GM04504 (cell line): ENCODE measurements around the gene PYROXD2.

Source experiments
- DNase-seq: peaks from one replicate; pipeline ENCODE4 v3.0.0-alpha.2; 2012; ENCODE audit warnings: low read depth

The PYROXD2 gene

DNA sequence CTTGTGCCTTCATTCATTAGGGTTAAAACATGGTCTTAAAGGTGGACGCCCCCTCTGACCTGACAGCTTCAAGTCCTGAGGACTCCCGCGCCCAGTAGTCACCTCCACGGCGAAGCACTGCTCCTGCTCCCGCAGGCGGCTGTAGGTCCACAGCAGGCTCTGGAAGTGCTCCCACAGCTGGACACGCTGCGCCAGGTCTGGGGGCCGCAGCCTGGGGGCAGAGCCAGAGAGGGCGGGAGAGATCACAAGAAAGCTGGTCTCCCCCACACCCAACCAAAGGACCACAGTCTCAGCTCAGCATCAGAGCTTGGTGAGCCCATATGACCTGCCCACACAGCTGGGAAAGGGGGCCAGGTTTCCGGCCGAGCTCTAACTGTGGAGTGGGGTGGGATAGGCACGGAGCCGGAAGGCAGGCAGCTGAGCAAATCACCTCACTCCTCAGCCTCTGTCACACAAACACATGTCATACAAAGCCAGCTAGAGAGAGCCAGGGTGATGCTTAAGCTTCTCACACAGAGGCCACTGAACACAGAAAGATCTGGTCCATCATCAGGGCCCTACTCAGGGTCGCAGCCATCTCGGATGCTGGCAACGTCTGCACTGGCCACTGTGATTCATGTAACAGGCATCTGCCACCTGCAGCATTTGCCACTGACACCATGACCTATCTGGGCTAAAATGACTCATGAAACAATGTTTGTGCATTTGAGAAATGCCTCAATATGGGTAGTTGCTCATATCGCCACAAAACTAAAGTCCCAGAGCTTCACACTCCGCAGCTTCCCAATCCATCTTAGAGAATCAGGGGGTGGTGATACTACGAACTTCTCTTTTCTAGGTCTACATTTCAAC, 19.1 kb upstream of the PYROXD2 start:
- DNase-seq, result no peak

DNA sequence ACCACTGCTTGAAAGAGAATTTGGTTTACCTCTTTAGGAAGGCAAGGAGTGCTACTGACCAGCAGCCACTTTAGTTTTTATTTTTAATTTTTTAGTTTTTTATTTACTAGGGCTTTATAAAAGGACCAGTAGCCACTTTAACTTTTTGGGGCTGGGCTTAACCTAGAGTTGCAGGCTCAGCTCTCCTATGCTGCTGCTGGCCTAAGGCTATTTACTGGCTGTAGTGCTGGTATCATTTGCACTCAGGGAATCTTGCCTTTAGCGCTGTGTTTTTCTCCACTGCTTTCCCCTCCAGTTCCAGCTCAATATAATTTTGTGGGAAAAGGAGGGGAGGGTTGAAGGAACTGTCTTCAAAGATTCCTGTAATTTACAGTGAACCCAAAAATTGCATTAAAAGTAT, 18.4 kb upstream of the PYROXD2 start:
- DNase-seq, result no peak

DNA sequence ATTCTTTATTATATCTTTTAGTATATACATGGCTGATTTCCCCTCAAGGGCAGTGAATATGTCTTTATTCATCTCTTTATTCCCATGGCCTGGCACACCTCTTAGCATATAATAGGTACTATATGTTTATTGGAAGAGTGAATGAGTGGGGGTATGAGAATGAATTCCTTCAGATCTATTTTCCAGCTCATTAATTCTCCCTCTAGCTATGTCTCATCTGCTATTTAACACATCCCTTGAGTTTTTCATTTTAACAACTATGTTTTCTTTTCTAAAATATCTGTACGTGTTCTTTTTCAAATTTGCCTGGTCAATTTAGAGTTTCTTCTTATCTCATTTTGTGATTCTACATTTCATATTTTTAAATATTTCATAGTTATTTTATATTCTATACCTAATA, 17.3 kb upstream of the PYROXD2 start:
- no peak for DNase-seq

DNA sequence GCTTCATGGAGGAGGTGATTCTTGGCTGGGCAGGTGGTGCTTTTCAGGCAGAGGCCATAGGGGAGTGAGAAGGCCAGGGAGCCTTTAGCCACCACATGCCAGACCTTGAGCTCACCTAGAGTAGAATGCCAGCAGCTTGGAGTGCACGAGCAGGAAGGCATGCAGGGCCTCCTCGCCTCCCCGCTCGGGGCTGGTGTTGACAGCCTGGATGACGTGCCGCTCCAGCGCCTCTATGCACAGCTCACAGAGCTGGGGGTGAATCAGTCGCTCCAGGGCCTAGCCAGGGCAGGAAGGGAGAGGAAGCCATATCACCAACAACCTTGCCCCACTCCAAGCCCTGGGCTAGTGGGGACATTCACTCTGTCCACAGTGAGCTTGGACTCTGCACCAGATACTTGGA, 16.0 kb upstream of the PYROXD2 start:
- DNase-seq, result no peak

DNA sequence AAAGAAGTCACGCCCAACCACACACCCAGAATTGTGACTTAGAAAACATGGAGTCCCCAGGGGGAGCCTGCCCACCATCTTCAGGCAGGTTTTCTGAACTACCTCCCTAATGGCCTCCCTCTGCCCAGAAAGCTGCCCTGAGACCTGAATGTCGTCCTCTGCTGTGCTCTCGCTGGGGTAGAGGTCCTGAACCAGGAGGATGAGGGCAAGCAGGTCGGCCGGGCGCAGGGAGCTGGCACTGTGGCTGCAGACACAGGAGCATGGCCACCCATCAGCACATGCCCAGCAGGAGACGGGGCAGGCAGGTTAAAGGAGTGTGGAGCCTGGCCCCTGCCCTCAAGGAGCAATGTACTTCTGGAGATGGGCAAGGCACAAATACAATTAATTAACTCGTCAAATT, 15.4 kb upstream of the PYROXD2 start:
- no peak for DNase-seq

DNA sequence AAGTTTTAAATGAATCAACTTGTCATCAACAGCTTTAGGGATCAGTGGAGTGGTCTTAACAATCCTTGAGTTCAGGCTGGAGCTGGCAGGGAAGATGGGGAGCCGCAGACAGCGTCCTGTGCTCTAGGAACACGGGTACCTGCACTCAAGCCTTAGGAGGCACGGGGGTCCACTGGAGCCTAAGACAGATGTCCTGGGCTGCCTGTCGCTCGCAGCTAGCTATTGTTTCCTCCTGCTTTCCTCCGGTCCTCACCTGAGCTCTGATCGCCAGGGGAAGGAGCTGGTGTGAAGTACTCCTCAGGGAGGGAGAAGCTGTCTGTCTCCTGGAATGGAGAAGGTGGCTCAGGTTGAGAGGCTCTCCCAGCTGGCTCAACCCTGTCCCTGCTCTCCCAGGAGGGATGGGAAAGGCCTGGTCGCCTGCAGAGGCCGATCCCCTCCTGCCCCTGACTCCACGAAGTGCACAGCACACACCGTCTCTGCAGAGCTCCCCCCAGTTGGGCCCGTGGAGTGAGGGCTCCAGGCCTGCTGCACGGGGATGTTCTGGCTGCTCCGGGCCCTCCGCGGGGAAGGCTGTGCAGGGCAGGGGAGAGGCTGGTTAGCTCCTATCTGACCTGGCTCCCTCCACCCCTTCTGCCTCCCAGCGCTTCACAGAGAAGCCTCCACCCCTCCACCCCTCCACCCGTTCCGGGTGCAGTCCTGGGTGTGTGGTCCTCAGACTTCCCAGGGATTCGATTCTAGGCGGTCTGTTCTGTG, 14.5 kb upstream of the PYROXD2 start:
- no peak for DNase-seq

DNA sequence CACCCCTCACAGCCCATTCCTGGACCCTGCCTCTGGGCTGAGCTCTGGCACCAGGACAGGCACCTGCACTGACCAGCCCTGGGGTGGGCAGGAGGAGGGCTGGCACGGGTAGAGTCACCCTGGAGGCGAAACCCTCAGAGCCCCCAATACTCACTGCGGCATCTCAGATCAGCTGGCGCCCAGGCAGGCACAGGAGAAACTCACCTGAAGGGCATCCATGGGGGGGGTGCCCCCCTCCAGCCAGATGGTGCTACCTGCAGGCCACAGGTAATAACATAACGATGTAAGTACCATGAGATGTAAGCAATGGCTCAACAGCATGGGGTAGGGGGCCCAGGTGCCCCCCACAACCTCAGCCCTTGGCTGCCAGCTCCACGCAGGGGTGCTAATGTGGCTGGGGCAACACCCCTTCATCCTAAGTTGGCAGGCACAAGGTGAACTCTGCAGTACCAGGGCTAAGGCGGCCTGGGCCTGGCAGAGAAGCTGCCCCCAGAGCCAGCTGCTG, 12.1 kb upstream of the PYROXD2 start:
- no peak for DNase-seq

DNA sequence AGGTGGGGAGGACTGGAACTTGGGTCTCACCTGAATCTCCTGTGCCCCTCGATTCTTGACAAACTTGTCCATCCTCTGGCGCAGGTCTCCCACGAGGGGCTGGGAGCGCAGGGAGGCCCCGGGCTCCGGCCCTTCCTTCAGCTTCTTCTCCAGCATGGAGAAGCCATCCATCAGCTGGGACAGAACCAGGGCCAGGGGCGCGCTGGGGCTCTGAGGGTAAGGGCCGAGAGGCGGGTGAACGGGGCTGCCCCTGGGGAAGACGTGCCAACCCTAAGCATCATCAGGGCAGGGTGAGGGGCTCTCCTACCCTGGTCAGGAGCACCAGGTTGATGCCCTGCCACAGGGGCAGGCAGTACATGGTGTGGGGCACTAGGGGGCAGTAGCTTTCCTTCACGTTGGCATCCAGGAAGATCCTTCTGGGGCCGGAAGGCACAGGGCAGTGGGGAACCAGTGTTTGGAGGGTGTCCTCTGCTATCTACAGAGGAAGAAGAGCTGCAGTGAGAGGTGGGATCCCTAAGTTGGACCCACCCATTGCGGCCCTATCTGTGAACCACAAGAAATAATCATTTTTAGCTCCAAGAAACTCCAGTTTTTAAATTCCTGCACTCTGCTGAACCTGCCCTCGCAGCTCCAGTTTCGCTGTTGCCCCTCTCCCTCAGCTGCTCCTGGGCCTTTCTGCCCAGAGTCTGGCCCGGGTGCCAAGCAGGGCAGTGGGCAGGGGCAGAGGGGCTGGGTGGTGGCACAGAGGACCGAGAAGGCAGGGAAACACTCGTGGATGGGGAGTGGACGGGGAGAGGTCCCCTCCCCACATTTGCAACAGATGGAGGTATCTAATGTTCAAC, 10.8 kb upstream of the PYROXD2 start:
- no peak for DNase-seq

DNA sequence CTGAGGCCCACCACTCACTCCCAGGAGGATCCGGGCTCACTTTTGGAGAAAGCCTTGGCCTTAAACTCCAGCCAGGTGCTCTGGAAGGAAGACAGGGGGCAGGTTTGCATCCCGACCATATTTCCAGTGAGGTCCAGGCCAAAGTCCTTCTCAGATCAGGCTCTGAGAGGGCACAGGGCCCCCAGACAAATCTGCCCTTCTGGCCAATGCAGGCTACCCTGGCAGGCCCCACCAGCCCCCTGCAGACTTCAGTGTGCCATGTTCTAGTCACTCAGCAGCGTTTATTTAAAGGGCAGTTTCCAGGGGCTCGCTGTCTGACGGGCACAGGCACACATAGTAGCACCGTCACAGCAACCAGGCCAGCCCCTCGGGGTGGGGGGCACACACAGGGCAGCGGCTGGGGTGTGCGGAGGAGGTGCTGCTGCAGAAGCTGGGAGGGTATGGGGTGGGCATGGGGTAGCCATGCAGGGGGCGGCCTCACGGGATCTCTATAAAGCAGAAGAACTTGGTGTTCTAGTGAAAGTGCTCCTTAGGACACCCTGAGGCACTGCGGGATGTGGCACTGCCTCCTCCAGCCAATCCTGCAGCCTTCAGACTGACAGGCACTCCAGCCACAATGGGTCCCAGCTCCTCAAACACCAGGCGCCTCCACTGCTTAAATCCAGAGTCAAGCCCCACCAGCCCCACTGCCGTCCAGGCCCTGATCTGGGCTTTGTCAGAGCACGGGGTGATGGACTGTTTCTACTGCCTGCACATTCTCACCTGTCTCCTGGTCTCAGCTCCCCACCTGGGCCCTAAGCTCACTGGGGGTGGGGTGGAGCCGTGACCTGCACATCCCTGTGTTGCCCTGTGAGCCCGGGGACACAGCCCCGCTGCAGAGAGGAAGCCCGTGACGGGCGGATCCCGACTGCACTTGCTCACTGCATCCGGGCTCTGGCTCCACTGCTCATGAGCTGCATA, 9.6 kb upstream of the PYROXD2 start:
- no peak for DNase-seq

DNA sequence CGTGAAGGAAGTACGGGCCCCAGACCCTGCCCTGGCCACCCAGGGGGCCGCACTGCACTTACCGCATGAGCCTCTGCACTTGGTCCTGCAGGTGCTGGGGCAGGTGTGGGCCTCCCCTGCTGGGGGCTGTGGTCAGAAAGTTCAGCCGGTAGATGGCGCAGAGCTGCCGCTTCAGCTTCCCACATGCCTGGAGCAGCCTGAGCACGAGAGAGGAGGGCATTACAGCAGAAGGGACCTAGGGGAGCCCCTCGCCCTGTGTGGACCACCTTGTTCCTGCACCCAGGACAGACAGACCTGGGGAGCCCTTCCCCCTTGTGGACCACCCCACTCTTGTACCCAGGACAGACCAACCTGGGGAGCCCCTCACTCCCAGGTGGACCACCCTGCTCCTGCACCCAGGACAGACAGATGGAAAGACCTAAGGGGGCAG, 8.7 kb upstream of the PYROXD2 start:
- no peak for DNase-seq

DNA sequence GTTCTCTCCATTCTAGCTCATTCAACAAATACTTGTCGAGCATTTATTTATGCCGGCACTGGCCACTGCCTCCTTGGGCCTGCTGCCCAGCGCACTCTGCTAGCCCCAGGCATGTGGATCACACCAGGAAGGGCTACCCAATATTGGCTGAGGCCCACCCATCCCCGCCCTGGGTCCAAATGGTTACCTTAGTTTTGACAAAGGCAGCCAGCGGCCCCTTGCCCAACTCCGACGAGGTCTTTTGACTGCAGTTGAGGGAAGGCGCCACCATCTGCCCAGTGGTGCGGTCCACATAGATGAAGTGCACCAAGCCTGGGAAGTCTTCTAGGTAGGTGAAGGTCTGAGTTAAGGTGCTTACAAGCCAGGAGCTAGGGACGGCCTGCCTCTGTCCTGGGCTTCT, 7.2 kb upstream of the PYROXD2 start:
- DNase-seq, result no peak

DNA sequence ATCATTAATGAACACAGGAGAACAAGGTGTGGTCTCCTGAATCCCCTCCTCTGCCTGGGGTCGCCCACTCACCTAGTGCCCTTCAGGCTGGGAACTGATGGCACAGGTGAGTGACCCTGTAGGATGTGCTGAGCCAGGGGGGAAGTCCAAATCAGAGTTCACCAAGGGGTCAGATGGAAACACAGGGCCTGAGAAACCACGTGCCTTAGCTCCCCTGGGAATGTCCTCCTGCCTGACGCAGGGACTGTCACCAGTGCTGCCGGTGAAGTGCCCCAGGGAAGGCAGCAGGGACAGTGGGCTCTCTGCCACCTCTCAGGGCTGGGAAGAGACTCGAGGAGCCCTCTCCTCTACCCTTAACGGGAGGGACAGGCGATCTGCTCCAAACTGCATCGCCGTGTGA, 5.8 kb upstream of the PYROXD2 start:
- DNase-seq, result no peak

DNA sequence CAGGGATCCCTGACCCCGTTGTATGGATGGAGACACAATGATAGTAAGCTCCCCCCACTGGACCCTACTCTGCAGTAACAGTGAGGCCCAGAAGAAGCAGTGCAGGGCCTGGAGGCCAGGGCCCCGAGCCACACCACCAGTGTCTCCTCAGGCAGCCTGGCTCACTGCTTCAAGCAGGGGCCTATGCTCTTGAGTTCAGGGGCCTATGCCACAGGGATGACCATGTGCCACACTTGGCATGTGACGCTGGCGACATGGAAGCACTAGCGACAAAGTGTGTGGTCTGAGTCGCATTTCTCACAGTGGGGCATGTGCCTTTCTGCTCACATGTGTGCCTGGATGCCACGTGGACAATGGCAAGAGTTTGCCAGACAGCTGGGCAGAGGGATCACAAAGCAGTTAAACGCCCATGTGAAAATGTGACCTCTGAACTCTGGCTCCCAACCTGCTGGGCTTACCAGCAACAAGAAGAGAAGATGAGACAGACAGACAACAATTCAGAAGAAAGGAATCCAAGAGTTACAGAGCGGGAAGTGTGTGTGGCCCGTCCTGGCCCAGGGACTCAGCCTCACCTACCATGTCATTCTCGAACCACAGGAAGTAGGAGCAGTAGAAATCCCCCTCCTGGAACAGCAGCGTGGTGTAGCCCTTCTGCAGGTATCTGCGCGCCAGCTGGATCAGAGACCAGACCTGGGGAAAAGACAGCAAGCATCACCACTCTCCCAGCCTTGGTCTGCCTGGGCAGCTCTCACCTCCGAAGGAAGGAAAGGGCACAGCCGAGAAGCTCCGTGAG, 4.7 kb upstream of the PYROXD2 start:
- DNase-seq, result no peak

DNA sequence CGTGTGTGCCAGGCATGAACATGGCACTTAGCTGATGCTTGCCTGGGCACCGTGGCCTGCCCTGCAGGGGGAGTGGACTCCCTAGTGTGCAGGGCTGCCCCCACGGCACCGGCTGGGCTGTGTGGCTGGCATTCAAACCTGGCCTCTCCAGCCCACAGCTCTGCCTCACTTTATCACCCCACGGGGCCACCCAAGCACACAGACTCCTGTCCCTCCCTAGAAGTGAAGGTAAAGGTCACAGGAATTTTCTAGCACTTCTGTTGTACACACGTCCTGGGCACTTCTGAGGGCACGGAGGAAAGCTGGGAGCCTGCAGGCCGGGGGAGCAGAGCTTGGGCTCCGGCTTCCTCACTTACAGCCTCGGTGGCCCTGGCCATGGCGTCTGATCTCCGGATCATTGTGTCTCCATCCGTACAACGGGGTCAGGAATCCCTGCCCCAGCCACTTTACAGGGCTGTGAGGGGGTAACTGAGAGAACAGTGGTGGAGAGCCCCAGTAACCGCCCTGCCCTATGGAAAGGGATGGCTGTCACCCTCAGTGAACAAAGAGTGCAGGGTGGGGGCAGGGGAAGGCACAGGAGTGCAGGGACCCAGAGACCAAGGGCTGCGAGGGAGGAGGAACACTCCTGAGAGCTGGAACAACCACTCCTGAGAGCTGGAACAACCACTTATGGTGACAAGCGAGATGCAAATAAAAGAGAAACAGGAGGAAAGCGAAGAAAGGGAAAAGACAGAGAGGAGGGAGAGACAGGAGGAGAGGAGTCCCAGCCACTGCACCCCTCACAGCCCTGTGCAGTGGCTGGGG, 3.9 kb upstream of the PYROXD2 start:
- DNase-seq, result no peak

DNA sequence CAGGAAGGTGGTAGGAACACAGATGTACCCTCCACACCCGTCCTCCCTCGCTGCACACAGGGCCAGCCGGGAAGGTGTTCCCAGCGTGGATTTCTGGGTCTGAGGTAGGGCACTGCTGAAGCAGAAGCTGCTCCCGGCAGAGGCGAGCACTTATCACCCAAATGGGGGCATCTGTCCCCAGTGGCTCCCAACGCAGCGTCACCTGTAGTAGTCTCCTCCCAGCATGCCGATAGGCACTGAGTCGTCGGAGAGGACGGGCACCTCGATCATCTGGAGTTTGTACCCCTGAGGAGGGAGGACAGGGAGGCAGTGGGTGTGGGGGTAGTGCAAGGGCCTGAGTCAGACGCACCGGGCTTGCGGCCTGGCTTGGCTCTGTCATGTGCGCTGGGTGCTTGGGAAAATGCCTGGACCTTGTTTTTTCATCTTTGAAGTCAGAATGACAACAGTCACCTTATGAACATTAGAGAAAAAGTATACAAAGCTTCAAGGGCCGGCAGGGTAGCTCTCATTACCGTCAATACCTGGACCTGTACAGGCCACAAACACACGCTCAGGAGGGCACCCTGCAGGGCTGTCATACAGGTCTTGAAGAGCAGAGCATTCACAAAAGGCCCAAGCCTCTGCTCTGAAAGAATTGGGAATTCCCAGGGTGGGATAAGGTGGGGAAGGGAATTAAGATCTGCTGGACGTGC, 3.1 kb upstream of the PYROXD2 start:
- DNase-seq, result no peak

DNA sequence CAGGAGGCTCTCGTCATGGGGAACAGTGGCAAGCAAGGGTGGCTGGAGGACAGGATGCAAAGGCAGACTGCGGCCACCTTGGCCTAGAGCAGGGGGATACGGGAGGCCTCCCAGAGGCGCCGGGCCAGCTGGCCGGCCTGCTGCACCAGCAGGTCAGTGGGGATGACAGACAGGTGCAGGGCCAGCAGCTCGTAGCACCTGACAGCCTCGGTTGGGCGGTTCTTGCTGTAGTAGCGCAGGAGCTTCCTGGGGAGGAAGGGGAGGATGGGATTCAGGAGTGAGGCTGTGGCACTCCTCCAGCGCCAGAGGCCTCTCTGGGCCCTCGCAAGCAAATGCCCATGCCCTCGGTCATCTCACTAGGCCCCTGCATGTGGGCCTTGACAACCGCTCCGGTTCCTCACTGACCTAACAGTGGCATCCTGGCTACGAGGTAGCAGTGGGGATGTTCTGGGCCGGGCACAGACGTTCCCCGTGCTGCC, 2.5 kb upstream of the PYROXD2 start:
- DNase-seq, result no peak

DNA sequence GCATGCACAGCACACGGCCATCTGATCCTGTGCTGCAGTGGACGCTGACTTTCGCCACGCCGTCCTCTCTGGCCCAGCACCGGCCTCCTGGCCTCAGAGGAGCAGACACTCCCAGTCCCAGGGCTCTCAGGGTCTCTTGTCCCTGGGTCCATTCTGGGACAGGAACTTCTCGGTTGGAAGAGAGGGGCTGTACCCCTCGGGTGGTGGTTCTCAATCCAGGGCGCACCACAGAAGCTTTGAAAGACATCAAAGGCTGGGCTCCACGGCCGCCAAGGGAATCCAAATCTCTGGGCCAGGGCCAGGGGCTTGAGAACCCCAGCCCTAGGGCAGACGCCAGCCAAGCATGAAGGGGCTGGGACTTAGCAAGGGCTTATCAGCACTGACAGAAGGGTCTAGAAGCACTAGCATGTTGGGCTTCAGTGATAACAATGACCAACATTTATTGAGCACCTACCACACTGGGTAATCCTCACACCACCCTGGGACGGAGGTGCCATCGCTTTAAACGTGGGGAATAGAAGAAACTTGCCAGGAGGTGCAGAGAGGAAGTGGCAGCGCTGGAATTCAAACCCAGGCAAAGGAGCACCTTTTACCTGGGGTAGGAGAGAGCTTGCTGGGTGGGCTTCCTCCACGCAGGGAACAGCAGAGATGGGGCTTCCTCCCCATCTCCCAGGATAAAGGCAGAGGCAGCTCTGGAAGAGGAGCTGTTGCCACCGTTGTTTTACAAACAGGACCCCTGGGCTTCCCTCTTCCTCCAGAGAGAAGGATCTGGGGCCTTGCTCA, 1.8 kb upstream of the PYROXD2 start:
- DNase-seq, result no peak

DNA sequence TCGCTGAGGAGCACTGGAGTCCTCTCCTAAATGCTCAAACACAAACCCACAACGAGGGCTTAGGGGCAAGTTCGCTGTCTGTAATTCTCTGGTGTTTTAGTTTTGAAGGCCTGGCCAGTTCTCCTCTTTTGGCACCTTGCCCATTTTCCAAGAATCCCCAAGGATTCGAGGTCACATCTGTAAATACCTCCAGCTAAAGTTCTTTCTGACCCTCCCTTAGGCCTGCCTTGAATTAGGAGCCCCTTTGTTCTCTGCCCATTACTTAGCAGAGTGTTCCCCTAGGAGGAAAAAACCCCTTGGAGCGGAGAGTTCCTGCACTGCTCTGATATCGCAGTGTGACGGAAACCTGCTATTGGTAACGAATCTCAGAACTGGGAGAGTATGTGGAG, 743 bp upstream of the PYROXD2 start:
- no peak for DNase-seq
